GM19397 (cell line): ENCODE data around the gene DHRS2.

Experiments used
- ATAC-seq: cut with Tn5 transposase; IDR thresholded peaks from one replicate; pipeline ENCODE4 v1.9.1; 2021; ENCODE audit warnings: mild to moderate bottlenecking, moderate library complexity; ENCODE audit not compliant: unreplicated experiment

The DHRS2 gene

DNA sequence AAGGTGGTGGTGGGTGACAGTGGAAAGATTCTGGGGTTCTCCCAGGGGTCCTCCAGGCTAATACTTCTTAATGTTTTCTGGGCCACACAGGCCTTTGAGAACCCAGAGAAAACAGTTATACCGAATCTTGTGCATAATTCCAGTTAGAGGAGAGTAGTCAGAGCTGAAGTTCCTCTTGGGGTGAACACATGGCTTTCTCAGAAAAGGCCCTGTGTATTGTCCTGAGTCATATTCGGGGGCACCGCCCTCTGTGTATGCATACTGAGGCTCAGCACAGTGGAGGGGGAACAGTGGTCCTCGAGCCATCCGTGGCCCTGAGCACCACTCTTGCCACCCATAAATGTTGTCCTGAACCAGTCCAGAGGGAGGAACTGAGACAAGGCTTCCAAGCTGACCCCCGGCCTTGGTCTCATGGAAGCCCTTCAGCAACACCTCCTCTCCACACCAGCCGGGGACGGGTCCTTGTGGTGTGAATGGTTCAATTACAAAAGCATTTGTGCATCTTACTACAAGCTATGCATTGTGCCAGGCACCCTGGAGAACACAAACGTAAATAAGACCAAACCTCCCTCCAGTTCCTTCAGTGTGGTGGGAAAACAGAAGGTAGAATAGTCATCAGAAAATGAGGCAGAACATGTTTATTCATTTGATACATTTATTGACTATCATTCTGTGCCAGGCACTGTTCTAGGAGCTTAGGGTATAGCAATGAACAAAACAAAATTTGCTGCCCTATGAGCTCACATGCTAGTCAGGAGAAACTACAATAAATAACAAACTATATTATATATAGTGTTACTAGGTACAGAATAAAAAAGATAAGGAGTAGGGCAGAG is 9.9 kb downstream of the DHRS2 start:
- ATAC-seq, result no peak

DNA sequence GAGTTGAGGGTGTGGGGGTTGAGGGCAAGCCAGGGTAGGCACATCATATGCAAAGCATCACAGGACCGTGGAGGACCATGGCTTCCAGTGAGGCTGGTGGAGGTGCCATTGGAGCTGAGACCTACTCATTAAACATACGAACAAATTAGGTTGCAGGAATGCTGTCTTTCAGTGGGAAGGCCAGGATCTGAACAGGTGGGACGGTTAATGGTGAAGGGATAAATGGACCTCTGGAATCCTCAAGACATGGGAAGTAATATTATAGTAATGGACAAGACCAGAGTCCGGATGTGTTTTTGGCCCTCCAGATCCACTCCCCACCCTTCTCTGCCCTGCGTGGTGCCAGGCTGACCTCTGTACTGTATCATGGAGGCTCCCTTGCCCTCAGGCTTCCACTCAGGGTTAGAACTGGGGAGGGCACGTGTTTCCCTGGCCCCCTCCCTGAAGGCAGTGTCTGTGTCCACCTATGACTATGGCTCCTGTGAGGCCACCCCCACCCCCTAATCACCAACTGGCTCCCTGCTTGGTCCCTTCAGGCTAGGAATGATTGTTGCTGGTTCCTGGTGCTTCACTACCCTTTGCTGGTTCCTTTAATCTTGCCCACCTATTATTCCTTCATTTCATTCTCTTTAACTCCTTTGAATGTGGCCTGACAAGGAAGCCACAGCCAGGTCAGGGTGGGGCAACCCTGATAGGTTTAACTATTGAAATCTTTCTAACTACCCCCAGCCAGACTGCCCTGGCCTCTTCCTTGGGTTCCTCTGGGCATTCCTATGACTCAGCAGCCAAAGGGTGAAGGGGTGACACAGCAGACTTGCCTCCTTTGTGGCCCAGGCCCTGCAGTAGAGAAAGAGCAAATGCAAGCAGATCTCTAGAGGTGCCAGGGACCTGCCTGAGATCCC is 10.7 kb downstream of the DHRS2 start:
- no peak for ATAC-seq

DNA sequence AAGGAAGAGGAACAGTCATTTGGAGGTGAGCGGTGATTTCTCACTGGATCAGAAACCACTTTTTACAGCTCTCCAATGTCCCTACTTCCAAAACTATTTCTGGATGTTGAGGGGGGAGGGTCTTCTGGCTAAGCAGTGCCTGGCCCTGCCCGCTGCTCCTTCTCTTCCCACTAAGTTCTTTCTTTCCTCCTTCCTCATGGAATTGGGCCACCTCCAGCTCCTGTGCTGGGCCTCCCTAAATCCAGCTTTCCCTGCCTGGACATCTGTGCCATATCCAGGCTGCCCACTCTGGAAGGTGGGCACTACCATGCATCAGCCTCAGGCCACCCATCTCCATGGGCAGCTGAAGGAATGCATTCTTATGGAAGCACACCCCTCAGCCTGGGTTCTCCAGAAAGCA is 11.5 kb downstream of the DHRS2 start:
- no peak for ATAC-seq

DNA sequence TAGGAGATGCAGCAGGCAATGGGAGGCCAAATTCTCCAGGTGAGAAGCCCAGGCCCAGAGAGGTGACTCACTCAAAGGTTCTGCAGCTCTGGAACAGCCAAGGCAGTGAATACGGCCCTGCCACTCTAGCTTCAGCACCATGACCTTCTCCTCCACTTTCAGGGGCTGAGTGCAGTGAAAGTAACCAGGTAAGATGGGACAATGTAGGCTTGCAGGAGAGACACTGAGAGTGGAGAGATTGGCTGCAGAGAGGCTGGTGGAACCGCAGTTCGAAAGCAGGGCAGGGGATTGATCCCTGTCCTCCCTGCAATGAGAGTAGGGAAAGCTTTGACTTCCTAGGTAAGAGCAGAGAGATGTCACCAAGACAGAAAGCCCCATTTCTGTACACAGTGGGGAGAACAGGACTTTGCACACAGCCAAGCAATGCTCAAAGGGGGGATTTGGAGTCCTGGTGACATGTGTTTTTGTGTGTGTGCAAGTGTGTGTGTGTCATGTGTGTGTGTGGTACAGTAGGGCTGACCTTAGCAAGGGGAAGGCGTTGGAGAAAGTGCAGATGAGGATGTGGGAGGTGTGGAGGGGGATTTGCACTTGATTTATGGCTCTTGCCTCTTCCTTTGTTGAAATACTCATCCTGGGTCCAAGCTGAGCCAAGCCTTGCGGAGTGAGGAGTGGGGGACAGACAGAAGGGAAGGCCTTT is 12.7 kb downstream of the DHRS2 start:
- ATAC-seq, result no peak

- ATAC-seq, result no peak
Observed at GRCh38 chr14:23650506-23650905, 14.3 kb downstream of the DHRS2 start.

GRCh38 chr14:23653051-23653450 is 16.9 kb downstream of the DHRS2 start:
- no peak for ATAC-seq

DNA sequence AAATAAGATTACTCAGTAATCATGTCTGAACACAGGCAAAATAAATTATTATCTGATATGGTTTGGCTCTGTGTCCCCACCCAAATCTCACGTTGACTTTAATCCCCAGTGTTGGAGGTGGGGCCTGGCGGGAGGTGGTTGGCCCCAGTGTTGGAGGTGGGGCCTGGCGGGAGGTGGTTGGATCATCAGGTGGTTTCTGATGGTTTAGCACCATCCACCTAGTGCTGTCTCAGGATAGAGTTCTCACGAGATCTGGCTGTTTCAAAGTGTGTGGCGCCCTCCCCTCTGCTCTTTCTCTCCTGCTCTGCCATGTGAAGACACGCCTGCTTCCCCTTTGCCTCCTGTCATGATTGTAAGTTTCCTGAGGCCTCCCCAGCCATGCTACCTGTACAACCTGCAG is 18.1 kb downstream of the DHRS2 start:
- ATAC-seq, result no peak

DNA sequence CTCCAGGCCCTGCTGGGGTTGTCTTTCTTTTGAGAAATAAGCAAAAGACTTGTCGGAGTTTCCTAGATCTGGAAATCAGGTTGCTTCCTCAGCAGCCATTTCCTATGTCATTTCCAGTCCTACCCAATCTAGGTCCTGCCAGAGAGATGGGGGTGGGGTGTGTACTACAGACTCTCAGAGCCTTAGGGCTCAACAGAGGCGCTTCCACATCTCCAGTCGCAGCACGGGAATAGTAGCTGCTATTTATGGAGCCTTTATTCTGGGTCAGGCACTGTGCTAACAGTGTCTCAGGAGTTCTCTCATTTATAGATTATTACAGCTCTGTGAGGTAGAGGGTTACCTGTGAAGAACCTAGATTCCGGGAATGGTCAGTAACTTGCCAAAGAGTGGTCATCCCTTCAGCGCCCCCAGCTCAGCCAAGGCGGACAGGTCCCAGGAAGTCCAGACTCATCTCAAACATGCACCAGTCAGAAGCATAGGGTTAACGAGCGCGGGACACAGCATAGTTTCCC is 21.9 kb downstream of the DHRS2 start:
- ATAC-seq, result no peak

DNA sequence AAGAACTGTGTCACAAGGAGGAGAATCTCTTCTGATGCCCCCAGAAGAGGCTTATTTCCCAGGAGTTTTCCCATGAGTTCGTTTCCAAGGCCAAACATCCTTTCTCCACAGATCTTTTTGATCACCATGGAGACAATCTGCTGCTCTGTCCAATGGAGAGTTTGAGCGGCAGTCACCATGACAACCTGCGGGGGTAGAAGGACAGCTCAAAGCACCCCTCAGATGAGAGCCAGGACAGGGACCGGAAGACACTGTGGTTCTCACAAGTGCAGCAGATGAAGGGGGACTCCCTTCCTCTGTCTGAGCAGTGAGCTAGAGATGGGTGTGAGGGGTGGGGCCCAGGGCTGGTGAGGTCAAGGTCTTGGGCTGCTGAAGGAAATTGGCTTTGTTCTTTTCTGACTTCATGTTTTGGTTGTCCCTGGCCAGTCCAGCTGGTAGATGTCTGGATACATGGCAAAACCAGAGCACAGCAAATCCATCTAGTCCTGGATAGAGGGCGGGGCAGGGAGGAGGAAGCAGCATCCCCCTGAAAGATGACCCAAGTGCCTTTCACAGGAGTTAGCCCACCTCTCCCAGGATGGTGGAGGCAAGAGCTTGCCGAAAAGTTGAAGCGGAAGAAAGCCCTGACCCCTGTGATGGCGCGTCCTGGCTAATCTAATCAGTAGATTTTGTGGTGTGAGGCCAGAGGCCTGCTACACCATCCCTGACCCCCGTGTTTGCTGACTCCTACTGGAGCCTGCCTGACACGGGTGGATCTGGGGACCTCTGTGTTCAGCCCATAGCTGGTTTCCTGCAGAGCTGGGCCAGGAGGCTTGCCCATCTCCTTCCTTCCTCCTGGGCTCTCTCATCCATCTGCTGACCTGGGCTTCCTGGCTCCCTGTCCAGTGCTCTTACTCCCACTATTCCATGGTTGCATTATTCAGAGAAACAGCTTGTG is 24.4 kb downstream of the DHRS2 start:
- no peak for ATAC-seq

DNA sequence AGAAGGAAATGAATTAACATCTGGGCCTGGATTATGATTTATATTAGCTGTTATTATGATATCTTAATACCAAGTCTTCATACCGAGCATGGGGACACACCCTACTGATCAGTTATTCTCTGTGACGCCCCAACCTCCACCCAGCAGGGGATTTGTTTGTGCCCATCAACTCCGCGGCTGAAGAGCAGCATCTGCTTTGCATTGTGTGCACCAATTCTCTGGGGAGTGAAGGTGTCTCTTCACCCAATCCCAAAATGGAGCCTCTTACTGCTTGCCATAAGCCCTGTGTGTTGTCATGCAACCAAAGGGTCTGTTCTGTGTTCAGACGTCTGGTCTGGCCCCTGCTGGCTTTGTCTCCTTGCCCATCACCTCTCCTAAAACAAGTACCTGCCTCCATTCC is 25.4 kb downstream of the DHRS2 start:
- no peak for ATAC-seq

DNA sequence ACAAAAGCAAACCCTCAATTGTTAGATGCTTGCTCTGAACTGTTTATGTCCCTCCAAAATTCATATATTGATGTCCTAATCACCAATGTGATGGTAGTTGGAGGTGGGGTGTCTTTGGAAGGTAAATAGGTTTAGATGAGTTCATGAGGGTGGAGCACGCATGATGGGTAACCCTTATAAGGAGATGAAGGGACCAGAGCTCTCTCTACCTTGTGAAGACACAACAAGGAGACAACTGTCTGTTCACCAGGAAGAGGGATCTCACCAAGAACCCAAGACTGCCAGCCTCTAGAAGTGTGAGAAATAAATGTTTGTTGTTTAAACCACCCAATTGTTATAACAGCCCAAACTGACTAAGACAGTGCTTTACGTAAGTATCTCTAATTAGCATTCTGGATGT is 27.0 kb downstream of the DHRS2 start:
- ATAC-seq, result no peak

DNA sequence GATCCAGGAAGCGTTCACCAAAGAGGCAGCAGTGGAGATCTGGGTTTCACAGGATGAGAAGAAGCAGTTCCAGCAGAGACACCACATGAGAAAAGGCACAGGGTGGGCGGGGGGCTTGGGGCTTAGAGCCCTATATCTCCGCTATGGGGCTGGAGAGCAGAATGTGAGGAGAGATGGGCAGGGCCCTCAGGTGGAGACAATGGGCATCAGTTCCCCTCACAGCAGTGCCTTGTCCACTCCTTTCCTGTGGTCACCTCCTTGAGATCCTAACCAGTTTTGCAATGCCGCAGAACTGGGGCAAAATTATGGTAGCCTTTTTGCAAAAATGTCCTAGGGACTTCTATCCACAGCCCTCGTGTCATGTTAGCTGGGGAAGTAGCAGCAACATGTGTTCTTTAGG is 27.5 kb downstream of the DHRS2 start:
- ATAC-seq, result no peak

DNA sequence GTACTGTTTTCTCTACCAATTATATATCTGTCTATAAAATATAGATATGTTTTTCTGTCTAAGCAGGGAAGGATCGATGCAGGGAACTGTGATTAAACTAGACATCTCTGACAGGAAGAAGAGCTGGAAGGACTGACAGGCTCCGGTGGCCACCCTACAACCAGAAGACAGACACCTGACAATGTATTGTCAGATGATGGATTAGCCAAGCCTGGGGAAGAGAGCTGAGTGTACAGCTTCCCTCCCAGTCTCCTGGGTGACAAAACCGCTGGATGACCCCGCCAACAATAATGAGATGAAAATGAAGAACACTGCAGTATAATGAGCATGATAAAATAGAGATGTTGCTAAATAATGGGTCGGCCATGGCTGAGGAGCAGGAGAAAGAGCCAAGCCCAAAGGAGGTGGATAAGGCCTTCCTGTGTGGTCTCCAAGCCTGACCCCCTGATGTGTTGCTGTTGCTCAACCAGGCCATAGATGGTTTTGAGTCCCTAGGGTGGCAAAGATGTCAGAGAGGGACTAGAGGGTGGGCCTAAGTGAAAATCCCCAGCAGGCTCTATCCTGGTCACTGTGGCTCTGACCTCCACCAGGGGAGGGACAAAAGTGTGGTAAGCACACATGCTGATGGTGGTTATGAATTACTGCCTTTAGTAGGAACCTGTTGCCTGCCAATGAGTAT is 28.2 kb downstream of the DHRS2 start:
- no peak for ATAC-seq

DNA sequence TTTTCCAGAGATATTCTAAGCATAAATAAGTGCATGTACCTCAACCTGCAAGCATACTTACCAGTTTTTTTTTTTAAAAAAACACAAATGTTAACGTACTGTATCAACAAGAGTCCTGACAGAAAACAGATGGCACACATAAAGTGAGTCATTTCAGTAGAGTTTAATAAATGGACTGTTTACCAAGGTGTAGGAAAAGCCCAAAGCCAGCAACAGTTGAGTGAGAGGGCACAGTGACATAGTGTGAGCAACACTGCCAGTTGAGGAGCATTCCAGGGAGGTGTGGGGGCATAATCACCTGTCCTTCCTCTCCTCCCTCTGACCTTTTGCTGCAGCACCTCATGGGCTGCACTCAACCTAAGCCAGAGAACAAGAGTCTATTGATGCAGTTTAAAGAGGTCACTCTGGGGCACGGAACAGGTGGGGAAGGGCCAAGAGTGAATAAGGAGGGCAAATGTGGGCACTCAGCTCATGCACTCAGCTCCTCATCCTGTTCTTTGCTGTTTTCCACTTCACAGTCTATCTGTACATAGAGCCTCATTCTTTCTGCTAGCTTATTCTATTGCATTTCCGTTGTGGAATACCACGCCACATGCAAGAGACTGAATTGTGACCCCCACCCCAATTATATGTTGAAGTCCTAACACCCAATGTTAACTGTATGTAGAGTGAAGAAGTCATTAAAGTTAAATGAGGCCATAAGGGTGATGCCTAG is 29.3 kb downstream of the DHRS2 start:
- no peak for ATAC-seq

GRCh38 chr14:23667134-23667533 is 31.0 kb downstream of the DHRS2 start:
- ATAC-seq, result no peak

- no peak for ATAC-seq
Observed at GRCh38 chr14:23669441-23669840, 33.3 kb downstream of the DHRS2 start.

GRCh38 chr14:23670481-23670880 is 34.3 kb downstream of the DHRS2 start:
- ATAC-seq, result no peak

DNA sequence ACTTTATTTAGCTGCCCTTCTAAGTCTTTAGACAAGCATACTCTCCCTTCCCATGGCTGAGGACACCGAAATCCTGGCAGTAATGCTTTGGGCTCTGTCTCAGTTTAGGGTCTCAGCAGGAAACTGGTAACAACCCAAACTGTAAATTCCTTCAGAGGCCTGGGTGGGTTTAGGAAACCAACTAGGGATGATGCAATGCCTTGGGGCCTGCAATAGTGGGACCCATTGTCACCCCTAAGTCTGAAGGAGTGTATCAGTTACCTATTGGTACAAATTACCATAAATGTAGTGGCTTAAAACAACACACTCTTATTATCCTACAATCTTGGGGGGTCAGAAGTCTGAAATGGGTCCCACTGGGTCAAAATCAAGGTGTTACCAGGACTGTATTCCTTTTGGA is 36.0 kb downstream of the DHRS2 start:
- no peak for ATAC-seq

GRCh38 chr14:23675337-23675736 is 39.2 kb downstream of the DHRS2 start:
- no peak for ATAC-seq
